H1 (cell line): ENCODE results near the gene SMAP1.

Source experiments
- EP300 ChIP-seq, 2 experiments: IDR thresholded peaks; 1 replicate in 1 of 2; 2 replicates in 1 of 2; pipeline ENCODE4 v1.6.1; 2011 to 2012; ENCODE audit warnings: low read depth in 2 of 2, low read length in 2 of 2, mild to moderate bottlenecking in 2 of 2, borderline replicate concordance in 1 of 2, inconsistent platforms in 1 of 2, moderate library complexity in 1 of 2
- MAX ChIP-seq: IDR thresholded peaks from 2 replicates; pipeline ENCODE4 v1.6.1; 2012; ENCODE audit warnings: inconsistent platforms
- SUZ12 ChIP-seq: fragments of 200-600 bp; sonication (generic); IDR thresholded peaks from 2 replicates; pipeline ENCODE4 v1.6.1; 2012; ENCODE audit warnings: mild to moderate bottlenecking, inconsistent platforms, low read length, moderate library complexity, mixed read lengths
- TAF1 ChIP-seq: IDR thresholded peaks from 2 replicates; pipeline ENCODE4 v1.6.1; 2011; ENCODE audit warnings: mild to moderate bottlenecking, low read depth, low read length
- ZNF274 ChIP-seq: IDR thresholded peaks from 2 replicates; pipeline ENCODE4 v1.7.0; 2012; ENCODE audit warnings: low read length, borderline replicate concordance; ENCODE audit errors: extremely low read depth
- TF ChIP-seq, protein P1 (sequence below), 3 experiments: IDR thresholded peaks; 1 replicate in 2 of 3; 2 replicates in 1 of 3; pipeline versions ENCODE4 v1.5.1 to v1.6.1; 2011; ENCODE audit warnings: low read length in 3 of 3, mild to moderate bottlenecking in 3 of 3, inconsistent platforms in 2 of 3, low read depth in 1 of 3, moderate library complexity in 1 of 3; ENCODE audit not compliant: insufficient read depth in 1 of 3; ENCODE audit errors: control extremely low read depth in 1 of 3

- TF ChIP-seq MAX (no peak), TAF1 (no peak), ZNF274 (no peak), EP300 (IDR thresholded peaks at IDR 0.05; ENCODE audit: borderline replicate concordance in 1 of 2, low read depth in 2 of 2, low read length in 2 of 2) (no peak), SUZ12 (no peak)
- TF ChIP-seq, protein P1, sequence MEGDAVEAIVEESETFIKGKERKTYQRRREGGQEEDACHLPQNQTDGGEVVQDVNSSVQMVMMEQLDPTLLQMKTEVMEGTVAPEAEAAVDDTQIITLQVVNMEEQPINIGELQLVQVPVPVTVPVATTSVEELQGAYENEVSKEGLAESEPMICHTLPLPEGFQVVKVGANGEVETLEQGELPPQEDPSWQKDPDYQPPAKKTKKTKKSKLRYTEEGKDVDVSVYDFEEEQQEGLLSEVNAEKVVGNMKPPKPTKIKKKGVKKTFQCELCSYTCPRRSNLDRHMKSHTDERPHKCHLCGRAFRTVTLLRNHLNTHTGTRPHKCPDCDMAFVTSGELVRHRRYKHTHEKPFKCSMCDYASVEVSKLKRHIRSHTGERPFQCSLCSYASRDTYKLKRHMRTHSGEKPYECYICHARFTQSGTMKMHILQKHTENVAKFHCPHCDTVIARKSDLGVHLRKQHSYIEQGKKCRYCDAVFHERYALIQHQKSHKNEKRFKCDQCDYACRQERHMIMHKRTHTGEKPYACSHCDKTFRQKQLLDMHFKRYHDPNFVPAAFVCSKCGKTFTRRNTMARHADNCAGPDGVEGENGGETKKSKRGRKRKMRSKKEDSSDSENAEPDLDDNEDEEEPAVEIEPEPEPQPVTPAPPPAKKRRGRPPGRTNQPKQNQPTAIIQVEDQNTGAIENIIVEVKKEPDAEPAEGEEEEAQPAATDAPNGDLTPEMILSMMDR (IDR thresholded peaks at IDR 0.05; ENCODE audit: control extremely low read depth in 1 of 3, insufficient read depth in 1 of 3, low read depth in 1 of 3, low read length in 3 of 3) = no peak
These were observed 4.9 kb downstream of the SMAP1 start for GRCh38 chr6:70672549-70672948.
